Measurements from ENCODE around the gene SMAD6.

The SMAD6 gene

DNA sequence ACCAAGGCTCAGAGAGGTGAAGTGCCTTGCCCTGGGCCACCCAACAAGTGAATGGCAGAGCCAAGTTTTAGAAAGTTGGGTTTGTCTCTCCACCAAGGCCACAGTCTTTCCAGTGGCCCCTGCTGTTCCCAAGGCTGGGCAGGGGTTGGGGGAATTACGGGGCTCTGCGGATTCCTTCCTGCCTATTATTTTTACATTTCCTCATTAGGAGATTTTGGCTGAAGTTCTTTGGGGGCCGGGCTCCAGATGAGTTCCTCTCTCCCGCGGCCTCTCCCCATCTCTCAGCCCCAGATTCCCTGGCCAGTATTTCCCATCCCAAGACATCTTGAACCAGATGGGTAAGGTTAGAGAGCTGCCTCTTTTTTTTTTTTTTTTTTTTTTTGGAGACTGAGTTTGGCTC, 44.0 kb upstream of the SMAD6 start:
- no peak overlapping the region for H3K27ac ChIP-seq

DNA sequence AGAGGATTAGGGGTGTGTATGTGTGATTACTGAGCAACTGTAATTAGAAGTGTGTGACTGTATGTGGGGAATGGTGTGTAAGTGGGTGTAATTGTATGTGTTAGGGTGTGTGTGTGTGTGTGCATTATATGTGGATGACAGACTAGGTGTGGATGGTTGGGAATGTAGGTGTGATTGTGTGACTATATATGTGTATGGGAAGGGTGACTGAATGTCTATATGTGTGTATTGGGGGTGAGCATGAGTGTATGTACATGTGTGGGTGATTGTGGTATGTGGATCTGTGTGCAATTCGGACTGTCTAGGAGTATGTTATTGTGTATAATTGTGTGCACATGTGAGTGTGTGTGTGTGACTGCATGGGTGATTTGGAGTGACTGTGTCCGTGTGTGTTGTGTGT, 43.2 kb upstream of the SMAD6 start:
- H3K27ac ChIP-seq = no peak overlapping the region
- peaks cover 41% of the 10 kb centered on the region for H3K4me1 ChIP-seq
- no peaks in the 10 kb centered on the region for H4K20me1 ChIP-seq
- peaks cover 29% of the 10 kb centered on the region for H3K27me3 ChIP-seq
- no peak overlapping the region for H3K4me2 ChIP-seq
- no peak overlapping the region for H3K9ac ChIP-seq
- no peak overlapping the region for H3K4me3 ChIP-seq
- H3K36me3 ChIP-seq = no peaks in the 10 kb centered on the region
- H3K9me3 ChIP-seq = no peaks in the 10 kb centered on the region
- no peak for TF ChIP-seq Cebpa-rat (IDR thresholded peaks at IDR 0.05)

More for the DNA sequence above, 44.0 kb upstream of the SMAD6 start:
- no peaks in the 10 kb centered on the region for H4K20me1 ChIP-seq
- no peak overlapping the region for H3K9ac ChIP-seq
- H3K4me2 ChIP-seq = no peak overlapping the region
- H3K36me3 ChIP-seq = no peaks in the 10 kb centered on the region
- H3K27me3 ChIP-seq = peaks cover 34% of the 10 kb centered on the region
- H3K4me1 ChIP-seq = peaks cover 41% of the 10 kb centered on the region
- TF ChIP-seq Cebpa-rat (IDR thresholded peaks at IDR 0.05) = no peak
- no peaks in the 10 kb centered on the region for H3K9me3 ChIP-seq
- H3K4me3 ChIP-seq = no peak overlapping the region

GRCh38 chr15:66659384-66659783, 42.7 kb upstream of the SMAD6 start:
- H3K36me3 ChIP-seq = no peaks in the 10 kb centered on the region
- H3K4me1 ChIP-seq = peaks cover 35% of the 10 kb centered on the region
- peak overlapping the region; percentile 36; the same call in 1 of the 2 replicates for H3K4me2 ChIP-seq
- peaks cover 24% of the 10 kb centered on the region for H3K27me3 ChIP-seq
- no peaks in the 10 kb centered on the region for H3K9me3 ChIP-seq
- no peak overlapping the region for H3K9ac ChIP-seq
- TF ChIP-seq Cebpa-rat (IDR thresholded peaks at IDR 0.05) = no peak
- no peak overlapping the region for H3K27ac ChIP-seq
- H4K20me1 ChIP-seq = no peaks in the 10 kb centered on the region
- H3K4me3 ChIP-seq = no peak overlapping the region

DNA sequence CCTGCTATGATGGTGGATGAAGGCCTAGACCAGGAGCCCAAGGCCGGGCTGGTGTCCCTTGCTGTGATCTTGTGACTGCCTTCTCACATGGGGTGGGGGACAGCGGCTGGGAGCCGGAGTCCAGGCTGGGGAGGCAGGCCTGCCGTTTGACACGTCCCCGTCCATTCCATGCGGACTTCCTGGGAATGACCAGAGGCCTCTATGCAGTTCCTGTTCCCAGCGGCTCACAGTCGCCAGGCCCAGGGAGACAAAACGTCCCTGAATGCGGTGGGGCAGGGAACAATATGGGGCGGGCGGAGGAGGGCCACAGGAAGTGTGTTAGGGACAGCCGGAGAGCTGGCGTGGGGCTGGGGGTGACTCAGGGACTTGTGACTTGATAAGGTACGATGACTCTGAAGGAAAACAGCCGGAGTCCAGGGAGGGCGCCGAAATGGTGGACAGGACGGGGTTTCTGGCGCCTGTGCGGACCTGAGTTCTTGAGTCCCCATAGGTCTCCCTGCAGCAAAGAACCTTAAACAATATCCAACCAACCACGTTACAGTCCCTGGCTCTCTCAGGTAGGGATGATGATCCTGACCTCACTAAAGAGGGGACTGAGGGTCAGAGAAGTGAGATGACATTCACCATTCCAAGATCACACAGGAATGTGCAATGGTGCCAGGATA, 40.5 kb upstream of the SMAD6 start:
- no peak for TF ChIP-seq Cebpa-rat (IDR thresholded peaks at IDR 0.05)
- H3K27me3 ChIP-seq = peaks cover 2% of the 10 kb centered on the region; the same call in 1 of the 2 replicates
- no peaks in the 10 kb centered on the region for H3K9me3 ChIP-seq
- H3K36me3 ChIP-seq = no peaks in the 10 kb centered on the region
- H3K4me2 ChIP-seq = no peak overlapping the region
- no peak overlapping the region for H3K4me3 ChIP-seq
- H3K4me1 ChIP-seq = peaks cover 20% of the 10 kb centered on the region; the same call in 1 of the 2 replicates
- H3K9ac ChIP-seq = no peak overlapping the region
- no peak overlapping the region for H3K27ac ChIP-seq
- H4K20me1 ChIP-seq = no peaks in the 10 kb centered on the region

GRCh38 chr15:66662522-66662921, 39.5 kb upstream of the SMAD6 start:
- peaks cover 14% of the 10 kb centered on the region; the same call in 1 of the 2 replicates for H3K4me1 ChIP-seq
- TF ChIP-seq Cebpa-rat (IDR thresholded peaks at IDR 0.05) = no peak
- H3K27me3 ChIP-seq = no peaks in the 10 kb centered on the region
- no peak overlapping the region for H3K9ac ChIP-seq
- H3K36me3 ChIP-seq = no peaks in the 10 kb centered on the region
- no peak overlapping the region for H3K4me2 ChIP-seq
- no peak overlapping the region for H3K27ac ChIP-seq
- no peak overlapping the region for H3K4me3 ChIP-seq
- peaks cover 2% of the 10 kb centered on the region; the same call in 1 of the 2 replicates for H3K9me3 ChIP-seq
- H4K20me1 ChIP-seq = no peaks in the 10 kb centered on the region

DNA sequence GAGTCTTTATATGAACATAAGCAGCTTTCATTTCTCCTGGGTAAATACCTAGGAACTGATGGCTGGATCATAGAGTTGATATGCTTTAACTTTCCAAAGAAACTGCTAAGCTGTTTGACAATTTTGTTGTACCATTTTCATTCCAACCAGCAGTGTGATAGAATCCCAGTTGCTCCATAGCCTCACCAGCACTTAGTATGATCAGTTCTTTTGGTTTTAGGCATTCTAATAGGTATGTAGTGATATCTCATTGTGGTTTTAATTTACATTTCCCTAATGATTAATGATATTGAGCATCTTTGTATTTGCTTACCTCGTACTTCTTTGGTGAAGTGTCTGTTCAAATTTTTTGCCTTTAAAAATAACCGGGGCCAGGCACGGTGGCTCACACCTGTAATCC, 38.4 kb upstream of the SMAD6 start:
- no peak overlapping the region for H3K4me3 ChIP-seq
- H3K27ac ChIP-seq = no peak overlapping the region
- H3K27me3 ChIP-seq = no peaks in the 10 kb centered on the region
- no peak overlapping the region for H3K9ac ChIP-seq
- no peak overlapping the region for H3K4me2 ChIP-seq
- H3K4me1 ChIP-seq = peaks cover 14% of the 10 kb centered on the region; the same call in 1 of the 2 replicates
- peaks cover 7% of the 10 kb centered on the region for H3K9me3 ChIP-seq
- TF ChIP-seq Cebpa-rat (IDR thresholded peaks at IDR 0.05) = no peak
- no peaks in the 10 kb centered on the region for H4K20me1 ChIP-seq
- no peaks in the 10 kb centered on the region for H3K36me3 ChIP-seq

DNA sequence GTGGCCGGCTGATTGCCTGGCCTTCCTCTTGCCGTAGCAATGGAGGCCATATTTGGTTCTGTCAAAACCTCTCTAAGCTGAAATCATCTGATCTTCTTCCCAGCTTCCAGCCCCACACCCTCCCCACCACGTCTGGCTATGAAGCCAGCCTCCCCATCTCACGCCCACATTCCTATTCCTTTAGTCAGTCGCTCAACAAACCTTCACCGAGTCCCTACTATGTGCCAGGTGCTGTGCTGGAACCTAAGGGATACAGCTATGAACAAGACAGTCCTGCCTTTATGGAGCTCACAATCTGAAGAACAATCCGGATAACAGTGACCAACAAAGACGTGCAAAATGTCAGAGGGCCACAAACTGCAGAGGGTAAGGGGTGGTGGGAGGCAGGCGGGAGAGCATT, 31.9 kb upstream of the SMAD6 start:
- Histone ChIP-seq H3K4me1 (peaks cover 24% of the 10 kb centered on the region), H3K4me3 (no peak overlapping the region), H3K4me2 (no peak overlapping the region), H3K9ac (no peak overlapping the region), H3K36me3 (no peaks in the 10 kb centered on the region), H3K27ac (no peak overlapping the region), H3K27me3 (no peaks in the 10 kb centered on the region), H3K9me3 (peaks cover 11% of the 10 kb centered on the region), H4K20me1 (no peaks in the 10 kb centered on the region)
- no peak for TF ChIP-seq Cebpa-rat (IDR thresholded peaks at IDR 0.05)

- Histone ChIP-seq H4K20me1 (no peaks in the 10 kb centered on the region), H3K27ac (no peak overlapping the region), H3K4me1 (peaks cover 32% of the 10 kb centered on the region), H3K9me3 (peaks cover 11% of the 10 kb centered on the region), H3K9ac (no peak overlapping the region), H3K27me3 (no peaks in the 10 kb centered on the region), H3K4me3 (no peak overlapping the region), H3K36me3 (no peaks in the 10 kb centered on the region), H3K4me2 (no peak overlapping the region)
- TF ChIP-seq Cebpa-rat (IDR thresholded peaks at IDR 0.05) = no peak
Measured at GRCh38 chr15:66670762-66671580, 31.1 kb upstream of the SMAD6 start.

GRCh38 chr15:66672867-66673266, 29.2 kb upstream of the SMAD6 start:
- peaks cover 32% of the 10 kb centered on the region for H3K4me1 ChIP-seq
- peak overlapping the region; percentile 49; the same call in 1 of the 2 replicates for H3K4me2 ChIP-seq
- H4K20me1 ChIP-seq = no peaks in the 10 kb centered on the region
- no peak overlapping the region for H3K9ac ChIP-seq
- H3K9me3 ChIP-seq = peaks cover 6% of the 10 kb centered on the region
- no peak overlapping the region for H3K4me3 ChIP-seq
- no peaks in the 10 kb centered on the region for H3K27me3 ChIP-seq
- no peaks in the 10 kb centered on the region for H3K36me3 ChIP-seq
- H3K27ac ChIP-seq = no peak overlapping the region; the same call in 1 of the 2 replicates
- TF ChIP-seq Cebpa-rat (IDR thresholded peaks at IDR 0.05) = no peak
